Liver (tissue), 9 donors: ENCODE data around the gene THBS3. TPM values are rescaled to one million over a fixed set of nuclear protein-coding genes. Genes with fewer than 3 reads are reported as not detected.
"Not testable (repeated sequence)": the region's sequence is repeated elsewhere in the genome, so short reads cannot be mapped to it uniquely, and the experiment has no call there.

Source experiments
- DNase-seq: peaks from one replicate; pipeline ENCODE4 v3.0.0-alpha.2; 2017; ENCODE audit warnings: low spot score
- H3K27ac ChIP-seq, 2 donors: one replicate each; pipeline ENCODE4 v1.7.0; 2013; ENCODE audit warnings: inconsistent platforms in 2 of 2, low read length in 2 of 2, control low read depth in 1 of 2, low read depth in 1 of 2, mild to moderate bottlenecking in 1 of 2
- H3K27me3 ChIP-seq, 4 donors: one replicate each; pipeline versions ENCODE4 v1.6.1 to v1.7.0; 2013; ENCODE audit warnings: low read length in 3 of 4, inconsistent platforms in 1 of 4, mild to moderate bottlenecking in 1 of 4, moderate library complexity in 1 of 4; ENCODE audit not compliant: control insufficient read depth in 4 of 4, insufficient read depth in 4 of 4
- H3K36me3 ChIP-seq, 4 donors: one replicate each; pipeline versions ENCODE4 v1.6.1 to v1.7.0; 2013; ENCODE audit warnings: low read length in 3 of 4, mild to moderate bottlenecking in 3 of 4, low read depth in 1 of 4, moderate library complexity in 1 of 4; ENCODE audit not compliant: control insufficient read depth in 4 of 4, insufficient read depth in 3 of 4
- H3K4me1 ChIP-seq, 4 donors: one replicate each; pipeline versions ENCODE4 v1.6.1 to v1.7.0; 2013; ENCODE audit warnings: low read length in 3 of 4, mild to moderate bottlenecking in 3 of 4, moderate library complexity in 1 of 4; ENCODE audit not compliant: control insufficient read depth in 4 of 4, insufficient read depth in 4 of 4
- H3K4me3 ChIP-seq, 3 donors: one replicate each; pipeline versions ENCODE4 v1.6.1 to v1.7.0; 2013; ENCODE audit warnings: low read length in 3 of 3, control low read depth in 1 of 3, low read depth in 1 of 3, mild to moderate bottlenecking in 1 of 3
- H3K9ac ChIP-seq, 2 donors: one replicate each; pipeline ENCODE4 v1.7.0; 2013; ENCODE audit warnings: low read length in 2 of 2, mild to moderate bottlenecking in 2 of 2, moderate library complexity in 2 of 2, control low read depth in 1 of 2, low read depth in 1 of 2
- H3K9me3 ChIP-seq, 4 donors: one replicate each; pipeline versions ENCODE4 v1.6.1 to v1.7.0; 2013; ENCODE audit warnings: low read length in 3 of 4; ENCODE audit not compliant: control insufficient read depth in 4 of 4
- ATF3 ChIP-seq: IDR thresholded peaks from 2 replicates; pipeline ENCODE4 v1.6.1; 2016; ENCODE audit warnings: antibody characterized with exemption
- EGR1 ChIP-seq, 2 donors: IDR thresholded peaks; 2 replicates each; pipeline ENCODE4 v1.6.1; 2016 to 2018; ENCODE audit warnings: antibody characterized with exemption in 2 of 2, low read depth in 2 of 2
- FOXA1 ChIP-seq: IDR thresholded peaks from 2 replicates; pipeline ENCODE4 v1.6.1; 2016; ENCODE audit warnings: antibody characterized with exemption
- FOXA2 ChIP-seq: IDR thresholded peaks from 2 replicates; pipeline ENCODE4 v1.6.1; 2016; ENCODE audit warnings: antibody characterized with exemption
- GABPA ChIP-seq, 2 donors: IDR thresholded peaks in 1 of 2; conservative IDR thresholded peaks in 1 of 2; 2 replicates each; pipeline ENCODE4 v1.6.1; 2016; ENCODE audit warnings: antibody characterized with exemption in 2 of 2, mild to moderate bottlenecking in 1 of 2, moderate library complexity in 1 of 2
- HNF4A ChIP-seq, 2 donors: conservative IDR thresholded peaks; 2 replicates each; pipeline ENCODE4 v1.6.1; 2016; ENCODE audit warnings: antibody characterized with exemption in 2 of 2, mild to moderate bottlenecking in 2 of 2
- HNF4G ChIP-seq: IDR thresholded peaks from 2 replicates; pipeline ENCODE4 v1.6.1; 2016; ENCODE audit warnings: antibody characterized with exemption
- MAX ChIP-seq: IDR thresholded peaks from 2 replicates; pipeline ENCODE4 v1.6.1; 2016; ENCODE audit warnings: antibody characterized with exemption
- RAD21 ChIP-seq, 2 donors: IDR thresholded peaks; 2 replicates each; pipeline ENCODE4 v1.6.1; 2016; ENCODE audit warnings: antibody characterized with exemption in 2 of 2, mild to moderate bottlenecking in 2 of 2
- RXRA ChIP-seq, 2 donors: IDR thresholded peaks; 2 replicates each; pipeline ENCODE4 v1.6.1; 2017 to 2018; ENCODE audit warnings: antibody characterized with exemption in 2 of 2, mild to moderate bottlenecking in 1 of 2
- SP1 ChIP-seq: IDR thresholded peaks from 2 replicates; pipeline ENCODE4 v1.6.1; 2018; ENCODE audit warnings: antibody characterized with exemption, mild to moderate bottlenecking
- TAF1 ChIP-seq: conservative IDR thresholded peaks from 2 replicates; pipeline ENCODE4 v1.6.1; 2016; ENCODE audit warnings: antibody characterized with exemption, mild to moderate bottlenecking
- YY1 ChIP-seq: IDR thresholded peaks from 2 replicates; pipeline ENCODE4 v1.6.1; 2016; ENCODE audit warnings: antibody characterized with exemption, mild to moderate bottlenecking
- ZBTB33 ChIP-seq: IDR thresholded peaks from 2 replicates; pipeline ENCODE4 v1.6.1; 2016; ENCODE audit warnings: antibody characterized with exemption
- WGBS: extraction: QIAGEN DNeasy Blood & Tissue Kit; methylation state at CpG from one replicate; pipeline ENCODE4 v1.1.7; 2013; 5-methylcytosine and 5-hydroxymethylcytosine counted together
- polyA plus RNA-seq, 2 donors: library from polyadenylated mRNA; stranded (reverse) in 1 of 2; unstranded in 1 of 2; fragments of 200-250 nt in 1 of 2; fragments of >200 nt in 1 of 2; fragmentation: Nextera tagmentation in 1 of 2; extraction: Ambion mirVana in 1 of 2; gene quantifications; one replicate each; pipeline versions ENCODE4 v1.2.1 to v1.2.3, GENCODE V29; 2013 to 2015
- total RNA-seq, 2 donors: library from RNA; depleted of rRNA; stranded (reverse); fragments of >200 nt; gene quantifications; one replicate each; pipeline ENCODE4 v1.2.3, GENCODE V29; 2014
- donor health status: healthy.
- donor health status: healthy.
- donor health status: healthy.
- donor health status: healthy.
- donor health status: healthy.

The THBS3 gene
- total and polyA plus RNA-seq, 4 donors = 3.1 to 6.9 (median 4.2) TPM

- peaks cover 2 to 28% (median 24%) of the 10 kb centered on the region in 4 donors for H3K4me1 ChIP-seq
- not testable (repeated sequence) for H3K36me3 ChIP-seq, H3K27ac ChIP-seq, H3K9me3 ChIP-seq, DNase-seq, H3K9ac ChIP-seq, H3K27me3 ChIP-seq, H3K4me3 ChIP-seq
- WGBS = 86% methylated on average over 13 of the region's 13 CpGs
Measured at GRCh38 chr1:155211381-155212050, 3.8 kb upstream of the THBS3 start.

DNA sequence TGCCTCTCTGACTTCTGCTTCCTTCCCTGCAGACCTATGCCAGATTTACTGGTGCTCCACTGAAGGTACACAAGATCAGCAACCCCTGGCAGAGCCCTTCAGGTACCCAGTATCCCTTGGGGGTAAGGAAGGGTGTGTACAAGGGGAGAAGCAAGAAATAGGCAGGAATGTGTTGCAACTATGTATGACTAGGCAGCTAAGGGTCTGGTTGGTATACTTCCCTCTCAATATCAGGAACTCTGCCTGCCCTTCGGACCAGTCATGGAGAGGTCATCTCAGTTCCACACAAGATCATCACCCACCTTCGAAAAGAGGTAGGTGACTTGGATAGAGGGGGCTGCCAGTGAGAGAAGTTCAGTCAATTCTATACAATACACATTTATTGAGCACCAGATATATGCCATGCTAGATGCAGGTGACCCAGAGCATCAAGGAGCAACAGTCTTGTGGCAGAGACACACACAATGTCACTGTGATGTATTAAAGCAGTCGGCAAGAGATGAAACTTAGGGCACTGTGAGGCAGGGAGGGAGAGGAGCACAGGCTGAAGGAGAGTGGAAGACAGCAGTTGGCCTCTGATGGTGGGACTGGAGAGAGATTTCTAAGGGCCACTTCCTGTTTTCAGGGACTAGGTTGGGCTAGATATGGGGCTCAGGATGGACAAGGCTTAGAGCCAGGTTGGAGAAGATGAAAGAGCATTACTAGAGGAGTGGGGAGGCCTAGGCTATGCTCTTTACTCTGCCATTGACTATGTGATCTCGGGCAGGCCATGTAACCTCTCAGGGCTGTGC, 2.8 kb upstream of the THBS3 start:
- DNase-seq = no peak
- 85% methylated on average over 4 of the region's 4 CpGs for WGBS
- no peak overlapping the region for H3K4me3 ChIP-seq
- no peaks in the 10 kb centered on the region for H3K9me3 ChIP-seq
- H3K9ac ChIP-seq = no peak overlapping the region
- TF ChIP-seq FOXA2 (no peak), EGR1 (IDR thresholded peaks at IDR 0.05; ENCODE audit: low read depth in 2 of 2) (no peak)
- no peaks in the 10 kb centered on the region for H3K27me3 ChIP-seq
- peak overlapping the region in 1 of 2 donors; percentile 10 for H3K27ac ChIP-seq
- peaks cover 0 to 7% (median under 1%) of the 10 kb centered on the region in 4 donors for H3K36me3 ChIP-seq
- peaks cover 2 to 28% (median 24%) of the 10 kb centered on the region in 4 donors for H3K4me1 ChIP-seq

DNA sequence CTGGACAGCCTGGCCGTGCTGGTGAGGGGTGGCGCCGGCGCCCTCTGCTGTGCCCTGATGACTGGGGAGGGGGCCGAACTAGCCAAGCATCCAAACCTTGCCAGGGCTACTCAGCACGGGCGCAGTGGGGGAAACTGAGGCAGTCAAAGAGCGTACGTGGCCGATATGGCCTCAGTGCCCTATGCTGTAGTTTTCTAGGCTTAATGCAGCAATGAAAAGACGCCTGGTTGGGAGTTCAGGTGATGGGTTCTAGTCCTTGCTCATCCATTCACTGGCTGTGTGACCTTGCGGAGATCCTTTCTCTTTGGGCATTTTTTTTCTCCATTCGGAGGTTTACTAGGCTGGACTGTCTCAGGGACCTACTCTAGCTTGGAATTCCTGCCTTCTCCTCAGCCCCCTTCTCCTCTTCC, 1.6 kb upstream of the THBS3 start:
- H3K9me3 ChIP-seq = no peaks in the 10 kb centered on the region
- H3K9ac ChIP-seq = peak overlapping the region; percentile 57 to 61
- no peaks in the 10 kb centered on the region for H3K27me3 ChIP-seq
- H3K4me3 ChIP-seq = peak overlapping the region; percentile 81 to 97 (median 91)
- H3K36me3 ChIP-seq = peaks cover 0 to 7% (median under 1%) of the 10 kb centered on the region in 4 donors
- peaks cover 2 to 28% (median 24%) of the 10 kb centered on the region in 4 donors for H3K4me1 ChIP-seq
- WGBS = 4% methylated on average over 13 of the region's 13 CpGs
- TF ChIP-seq FOXA1 (no peak), GABPA (IDR thresholded peaks at IDR 0.05 in 1 of 2, conservative IDR thresholded peaks at IDR 0.05 in 1 of 2) (peak in 1 of 2 donors; percentile 15), MAX (no peak), TAF1 (no peak), EGR1 (IDR thresholded peaks at IDR 0.05; ENCODE audit: low read depth in 2 of 2) (no peak), RXRA (IDR thresholded peaks at IDR 0.05) (no peak), YY1 (peak; percentile 60), HNF4A (conservative IDR thresholded peaks at IDR 0.05) (no peak), SP1 (no peak), ATF3 (no peak), HNF4G (no peak), ZBTB33 (no peak), FOXA2 (no peak), RAD21 (IDR thresholded peaks at IDR 0.05) (no peak)
- no peak for DNase-seq
- peak overlapping the region; percentile 88 to 96 for H3K27ac ChIP-seq
